Tibial nerve (tissue), 4 donors: Measurements from ENCODE around the gene WASF3. TPM values are rescaled to one million over a fixed set of nuclear protein-coding genes. Genes with fewer than 3 reads are reported as not detected.

Source experiments
- DNase-seq, 2 donors: peaks; one replicate each; pipeline ENCODE4 v3.0.0-alpha.2; 2019; ENCODE audit warnings: low spot score in 2 of 2
- H3K27ac ChIP-seq, 4 donors: fragments of 200-600 bp; sonication (generic) in 3 of 4; one replicate each; pipeline ENCODE4 v1.5.1; 2017 to 2019; ENCODE audit warnings: mild to moderate bottlenecking in 1 of 4
- H3K27me3 ChIP-seq, 2 donors: fragments of 200-600 bp; sonication (generic) in 1 of 2; one replicate each; pipeline versions ENCODE4 v1.5.1 to v1.6.0; 2017 to 2019
- H3K36me3 ChIP-seq, 3 donors: fragments of 200-600 bp; sonication (generic); one replicate each; pipeline ENCODE4 v1.5.1; 2018 to 2019
- H3K4me1 ChIP-seq, 4 donors: fragments of 200-600 bp; sonication (generic) in 3 of 4; one replicate each; pipeline ENCODE4 v1.5.1; 2017 to 2019
- H3K4me3 ChIP-seq, 4 donors: fragments of 200-600 bp; sonication (generic) in 3 of 4; one replicate each; pipeline ENCODE4 v1.5.1; 2017 to 2019; ENCODE audit warnings: mild to moderate bottlenecking in 1 of 4, moderate library complexity in 1 of 4
- H3K9me3 ChIP-seq, 4 donors: fragments of 200-600 bp; sonication (generic) in 3 of 4; one replicate each; pipeline ENCODE4 v1.5.1; 2017 to 2019
- EP300 ChIP-seq, 2 donors: sonication (generic); formaldehyde crosslinking; IDR thresholded peaks; one replicate each; pipeline ENCODE4 v1.6.1; 2017; ENCODE audit warnings: antibody characterized with exemption in 2 of 2, mild to moderate bottlenecking in 1 of 2
- POLR2A ChIP-seq, 2 donors: fragments of 450-650 bp; IDR thresholded peaks; one replicate each; pipeline ENCODE4 v1.6.1; 2017; ENCODE audit warnings: antibody characterized with exemption in 2 of 2, mild to moderate bottlenecking in 2 of 2, moderate library complexity in 2 of 2
- WGBS, 2 donors: methylation state at CpG; one replicate each; pipeline ENCODE4 v1.1.5; 2018; 5-methylcytosine and 5-hydroxymethylcytosine counted together
- total RNA-seq, 4 donors: library from RNA; depleted of rRNA; stranded (reverse); fragments of >200 nt; gene quantifications; one replicate each; pipeline ENCODE4 v1.1.0, GENCODE V29; 2016
- TF ChIP-seq, protein P1 (sequence below), 5 experiments: fragments of 200-600 bp in 3 of 5; fragments of 450-650 bp in 2 of 5; sonication (generic) in 3 of 5; IDR thresholded peaks; one replicate each; pipeline ENCODE4 v1.5.1; 2016 to 2019; ENCODE audit warnings: antibody characterized with exemption in 5 of 5, mild to moderate bottlenecking in 3 of 5, moderate library complexity in 2 of 5

Gene WASF3
- total RNA-seq, 4 donors from 2014 or later, result 23.7 to 47.9 (median 40.7) TPM

GRCh38 chr13:26694609-26695359 is 137.3 kb downstream of the WASF3 start:
- H3K36me3 ChIP-seq, result peaks cover 0 to 32% (median 0%) of the 10 kb centered on the region in 3 donors
- H3K4me3 ChIP-seq, result no peak overlapping the region
- DNase-seq, result no peak
- peaks cover 0 to 6% (median 0%) of the 10 kb centered on the region in 4 donors for H3K4me1 ChIP-seq
- H3K27me3 ChIP-seq, result no peaks in the 10 kb centered on the region
- no peak overlapping the region for H3K27ac ChIP-seq
- H3K9me3 ChIP-seq, result peaks cover 0 to 17% (median 2%) of the 10 kb centered on the region in 4 donors
- TF ChIP-seq POLR2A (IDR thresholded peaks at IDR 0.05) (no peak), EP300 (IDR thresholded peaks at IDR 0.05) (no peak)
- TF ChIP-seq, protein P1, sequence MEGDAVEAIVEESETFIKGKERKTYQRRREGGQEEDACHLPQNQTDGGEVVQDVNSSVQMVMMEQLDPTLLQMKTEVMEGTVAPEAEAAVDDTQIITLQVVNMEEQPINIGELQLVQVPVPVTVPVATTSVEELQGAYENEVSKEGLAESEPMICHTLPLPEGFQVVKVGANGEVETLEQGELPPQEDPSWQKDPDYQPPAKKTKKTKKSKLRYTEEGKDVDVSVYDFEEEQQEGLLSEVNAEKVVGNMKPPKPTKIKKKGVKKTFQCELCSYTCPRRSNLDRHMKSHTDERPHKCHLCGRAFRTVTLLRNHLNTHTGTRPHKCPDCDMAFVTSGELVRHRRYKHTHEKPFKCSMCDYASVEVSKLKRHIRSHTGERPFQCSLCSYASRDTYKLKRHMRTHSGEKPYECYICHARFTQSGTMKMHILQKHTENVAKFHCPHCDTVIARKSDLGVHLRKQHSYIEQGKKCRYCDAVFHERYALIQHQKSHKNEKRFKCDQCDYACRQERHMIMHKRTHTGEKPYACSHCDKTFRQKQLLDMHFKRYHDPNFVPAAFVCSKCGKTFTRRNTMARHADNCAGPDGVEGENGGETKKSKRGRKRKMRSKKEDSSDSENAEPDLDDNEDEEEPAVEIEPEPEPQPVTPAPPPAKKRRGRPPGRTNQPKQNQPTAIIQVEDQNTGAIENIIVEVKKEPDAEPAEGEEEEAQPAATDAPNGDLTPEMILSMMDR (IDR thresholded peaks at IDR 0.05), result no peak
- 77 to 83% methylated on average over 16 to 18 of the region's 19 CpGs for WGBS, 2 donors

DNA sequence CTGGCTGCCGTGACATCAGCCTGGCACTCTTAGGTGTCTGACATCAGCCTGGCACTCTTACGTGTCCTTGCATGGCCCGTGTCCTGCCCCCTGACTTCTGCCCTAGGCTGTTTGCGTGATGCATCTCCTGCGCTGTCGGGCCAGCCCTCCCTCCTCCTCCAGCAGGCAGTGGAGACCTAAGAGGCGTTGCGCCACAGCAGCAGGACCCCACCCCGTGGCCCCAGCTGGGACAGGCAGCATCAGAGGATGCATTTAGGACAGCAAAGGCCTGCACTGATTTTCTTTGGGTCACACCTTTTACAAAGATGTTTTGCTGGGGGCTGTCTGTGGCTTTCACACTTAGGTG is 137.8 kb downstream of the WASF3 start:
- 73 to 78% methylated on average over 9 of the region's 9 CpGs for WGBS, 2 donors
- TF ChIP-seq EP300 (IDR thresholded peaks at IDR 0.05) (no peak), POLR2A (IDR thresholded peaks at IDR 0.05) (no peak)
- TF ChIP-seq, protein P1 (IDR thresholded peaks at IDR 0.05), result no peak
- Histone ChIP-seq H3K27ac (no peak overlapping the region), H3K4me1 (peaks cover 0 to 6% (median 0%) of the 10 kb centered on the region in 4 donors), H3K4me3 (no peak overlapping the region), H3K9me3 (peaks cover 0 to 12% (median 2%) of the 10 kb centered on the region in 4 donors), H3K36me3 (peaks cover 0 to 27% (median 0%) of the 10 kb centered on the region in 3 donors), H3K27me3 (no peaks in the 10 kb centered on the region)
- DNase-seq, result no peak

- H3K4me3 ChIP-seq, result no peak overlapping the region
- 53 to 56% methylated on average over 14 to 15 of the region's 15 CpGs for WGBS, 2 donors
- TF ChIP-seq POLR2A (IDR thresholded peaks at IDR 0.05) (no peak), EP300 (IDR thresholded peaks at IDR 0.05) (no peak)
- TF ChIP-seq, protein P1 (IDR thresholded peaks at IDR 0.05), result no peak
Observed at GRCh38 chr13:26695891-26696311, 138.4 kb downstream of the WASF3 start.

GRCh38 chr13:26697069-26697955 is 139.8 kb downstream of the WASF3 start:
- TF ChIP-seq, protein P1 (IDR thresholded peaks at IDR 0.05), result no peak
- no peak overlapping the region for H3K27ac ChIP-seq
- H3K27me3 ChIP-seq, result no peaks in the 10 kb centered on the region
- no peaks in the 10 kb centered on the region for H3K9me3 ChIP-seq
- WGBS, 2 donors, result 90 to 91% methylated on average over 21 of the region's 21 CpGs
- peaks cover 0 to 6% (median 0%) of the 10 kb centered on the region in 4 donors for H3K4me1 ChIP-seq
- DNase-seq, result no peak
- H3K36me3 ChIP-seq, result peaks cover 0 to 12% (median 0%) of the 10 kb centered on the region in 3 donors
- H3K4me3 ChIP-seq, result no peak overlapping the region

More at GRCh38 chr13:26695891-26696311, 138.4 kb downstream of the WASF3 start:
- no peak overlapping the region for H3K27ac ChIP-seq
- peaks cover 0 to 6% (median under 1%) of the 10 kb centered on the region in 4 donors for H3K9me3 ChIP-seq
- no peaks in the 10 kb centered on the region for H3K27me3 ChIP-seq
- H3K4me1 ChIP-seq, result peaks cover 0 to 6% (median 0%) of the 10 kb centered on the region in 4 donors
- DNase-seq, result no peak
- peaks cover 0 to 21% (median 0%) of the 10 kb centered on the region in 3 donors for H3K36me3 ChIP-seq
